ENCODE results near the gene ATR.
"Not testable (repeated sequence)": the region's sequence is repeated elsewhere in the genome, so short reads cannot be mapped to it uniquely, and the experiment has no call there.

The ATR gene

DNA sequence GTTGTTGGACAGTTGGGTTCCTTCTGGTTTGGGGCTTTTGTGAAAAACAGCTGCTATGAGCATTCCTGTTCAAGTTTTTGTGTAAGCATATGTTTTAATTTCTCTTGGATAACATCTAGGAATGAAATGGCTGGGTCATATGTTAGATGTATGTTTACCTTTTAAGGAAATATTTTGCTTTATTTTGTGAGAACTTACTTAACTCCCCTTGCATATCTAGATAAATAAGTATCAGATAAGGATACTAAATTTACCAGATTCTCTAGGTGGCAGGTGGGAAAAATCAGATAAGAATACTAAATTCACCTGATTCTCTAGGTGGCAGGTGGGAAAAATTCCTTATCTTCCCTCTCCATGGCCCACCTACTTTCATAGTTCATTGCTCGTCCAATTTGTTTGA is 16.6 kb upstream of the ATR start:
- DNase-seq (ENCODE audit: low spot score): no peak

GRCh38 chr3:142592268-142592667 is 13.7 kb upstream of the ATR start:
- DNase-seq (ENCODE audit: low spot score): not testable (repeated sequence)

- DNase-seq (ENCODE audit: low spot score): no peak
Measured at GRCh38 chr3:142588703-142589102, 10.2 kb upstream of the ATR start.

- peak; percentile 77 for DNase-seq (ENCODE audit: low spot score)
Measured at GRCh38 chr3:142586803-142587406, 8.4 kb upstream of the ATR start.

DNA sequence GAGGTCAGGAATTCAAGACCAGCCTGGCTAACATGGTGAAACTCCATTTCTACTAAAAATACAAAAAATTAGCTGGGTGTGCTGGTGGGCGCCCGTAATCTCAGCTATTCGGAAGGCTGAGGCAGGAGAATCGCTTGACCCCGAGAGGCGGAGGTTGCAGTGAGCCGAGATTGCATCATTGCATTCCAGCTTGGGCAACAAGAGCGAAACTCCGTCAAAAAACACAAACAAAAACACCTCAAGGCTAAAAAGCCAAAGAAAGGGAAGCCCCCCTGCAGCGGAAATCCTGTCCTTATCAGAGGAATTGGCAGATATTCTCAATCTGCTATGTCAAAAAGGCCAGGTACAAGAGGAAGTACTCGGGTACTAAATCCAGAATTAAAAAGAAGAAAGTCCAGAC is 2.5 kb upstream of the ATR start:
- not testable (repeated sequence) for DNase-seq (ENCODE audit: low spot score)

GRCh38 chr3:142580061-142580423 is 1.5 kb upstream of the ATR start:
- DNase-seq (ENCODE audit: low spot score): no peak

GRCh38 chr3:142577696-142578328 is 721 bp downstream of the ATR start:
- no peak for DNase-seq (ENCODE audit: low spot score)

- DNase-seq (ENCODE audit: low spot score): no peak
Measured at GRCh38 chr3:142576792-142577191, 1.7 kb downstream of the ATR start.

- DNase-seq (ENCODE audit: low spot score): no peak
Measured at GRCh38 chr3:142574665-142575064, 3.9 kb downstream of the ATR start.

DNA sequence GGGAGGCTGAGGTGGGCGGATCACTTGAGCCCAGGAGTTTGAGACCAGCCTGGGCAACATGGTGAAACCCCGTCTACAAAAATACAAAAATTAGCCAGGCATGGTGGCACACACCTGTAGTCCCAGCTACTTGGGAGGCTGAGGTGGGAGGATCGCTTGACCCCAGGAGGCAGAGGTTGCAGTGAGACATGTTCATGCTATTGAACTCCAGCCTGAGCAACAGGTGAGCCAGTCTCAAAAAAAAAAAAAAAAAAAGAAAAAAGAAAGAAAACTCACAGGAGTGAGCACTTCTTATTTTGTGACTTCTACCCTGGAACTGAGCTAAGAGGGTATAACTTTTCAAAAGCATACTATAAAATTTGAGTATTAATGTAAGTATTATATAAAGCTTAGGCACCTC is 4.3 kb downstream of the ATR start:
- not testable (repeated sequence) for DNase-seq (ENCODE audit: low spot score)

DNA sequence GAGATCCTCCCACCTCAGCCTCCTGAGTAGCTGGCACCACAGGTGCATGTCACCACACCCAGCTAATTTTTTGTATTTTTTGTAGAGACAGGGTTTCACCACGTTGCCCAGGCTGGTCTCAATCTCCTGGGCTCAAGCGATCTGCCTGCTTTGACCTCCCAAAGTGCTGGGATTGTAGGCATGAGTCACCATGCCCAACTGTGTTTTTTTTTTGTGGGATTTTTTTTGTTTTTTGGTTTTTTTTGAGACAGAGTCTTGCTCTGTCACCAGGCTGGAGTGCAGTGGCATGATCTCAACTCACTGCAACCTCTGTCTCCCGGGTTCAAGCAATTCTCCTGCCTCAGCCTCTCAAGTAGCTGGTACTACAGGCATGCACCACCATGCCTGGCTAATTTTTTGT is 9.1 kb downstream of the ATR start:
- DNase-seq (ENCODE audit: low spot score): not testable (repeated sequence)

GRCh38 chr3:142568393-142569017 is 10.0 kb downstream of the ATR start:
- DNase-seq (ENCODE audit: low spot score): no peak

GRCh38 chr3:142566096-142566495 is 12.4 kb downstream of the ATR start:
- DNase-seq (ENCODE audit: low spot score): no peak

GRCh38 chr3:142563496-142563997 is 15.0 kb downstream of the ATR start:
- DNase-seq (ENCODE audit: low spot score): no peak

GRCh38 chr3:142560118-142560517 is 18.4 kb downstream of the ATR start:
- no peak for DNase-seq (ENCODE audit: low spot score)

DNA sequence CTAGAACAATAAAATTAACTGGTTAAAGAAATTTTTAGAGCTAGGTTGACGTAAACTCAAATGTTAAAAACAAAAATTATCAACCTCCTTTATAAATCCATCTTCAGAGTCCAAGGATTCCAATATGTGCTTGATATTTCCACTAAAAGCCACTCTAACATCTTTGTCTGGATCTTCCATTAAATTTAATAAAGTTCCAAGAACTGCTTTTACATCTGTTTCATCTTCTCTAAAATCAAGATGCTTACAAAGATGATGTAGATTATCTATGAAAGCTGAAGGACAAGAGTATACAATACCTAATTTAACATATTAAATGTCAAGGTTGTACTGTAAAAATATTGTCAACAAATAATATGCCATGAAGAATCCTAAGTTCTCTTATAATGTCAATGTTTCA is 24.8 kb downstream of the ATR start:
- DNase-seq (ENCODE audit: low spot score): no peak

- not testable (repeated sequence) for DNase-seq (ENCODE audit: low spot score)
Measured at GRCh38 chr3:142552579-142552978, 26.0 kb downstream of the ATR start.

GRCh38 chr3:142549986-142550385 is 28.5 kb downstream of the ATR start:
- no peak for DNase-seq (ENCODE audit: low spot score)

DNA sequence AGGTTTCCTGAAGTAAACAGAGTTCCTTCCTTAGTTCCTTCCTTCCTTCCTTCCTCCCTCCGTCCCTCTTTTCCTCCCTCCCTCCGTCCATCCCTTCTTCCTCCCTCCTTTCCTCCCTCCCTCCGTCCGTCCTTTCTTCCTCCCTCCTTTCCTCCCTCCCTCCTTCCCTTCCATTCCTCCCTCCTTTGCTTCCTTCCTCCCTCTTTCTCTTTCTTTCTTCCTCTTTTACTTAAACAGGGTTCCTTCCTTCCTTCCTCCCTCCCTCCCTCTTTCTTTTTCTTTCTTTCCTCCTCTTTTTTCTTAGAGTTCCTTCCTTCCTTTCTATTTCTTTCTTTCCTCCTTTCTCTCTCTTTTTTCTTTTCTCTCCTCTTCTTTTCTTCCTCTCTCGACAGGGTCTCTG is 35.2 kb downstream of the ATR start:
- DNase-seq (ENCODE audit: low spot score): no peak

GRCh38 chr3:142542054-142542453 is 36.5 kb downstream of the ATR start:
- DNase-seq (ENCODE audit: low spot score): no peak

GRCh38 chr3:142536519-142536918 is 42.0 kb downstream of the ATR start:
- no peak for DNase-seq (ENCODE audit: low spot score)

GRCh38 chr3:142534543-142534942 is 44.0 kb downstream of the ATR start:
- no peak for DNase-seq (ENCODE audit: low spot score)

DNA sequence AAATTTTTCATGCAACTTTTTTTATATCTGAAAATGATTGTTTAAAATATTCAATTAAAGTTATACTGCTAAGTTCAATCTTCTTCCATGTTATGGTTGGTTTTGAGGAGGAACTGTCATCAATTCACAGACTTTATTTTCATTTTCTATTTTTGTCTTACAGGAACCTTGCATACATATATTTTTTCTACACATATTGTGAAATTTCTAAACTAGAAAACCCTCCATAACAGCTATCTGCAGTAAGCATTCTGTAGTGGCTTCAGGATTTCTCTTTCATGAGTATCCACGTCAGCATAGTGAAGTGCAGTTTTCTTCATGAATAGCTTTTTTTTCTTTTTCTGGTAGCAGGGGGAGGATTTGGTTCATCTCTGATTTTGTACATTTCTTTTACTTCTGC is 48.2 kb downstream of the ATR start:
- DNase-seq (ENCODE audit: low spot score): no peak

All from Ammon's horn (tissue), 1 donor.